Naive thymus-derived CD4-positive, alpha-beta T cell (primary cell): Measurements from ENCODE around the gene NHLRC2. TPM values are rescaled to one million over a fixed set of nuclear protein-coding genes. Genes with fewer than 3 reads are reported as not detected.
A peak's percentile ranks its signal among the peaks of the same experiment; 100 is the strongest.

Source experiments
- ATAC-seq: fragments of 150-1000 bp; cut with Tn5 transposase; 2 replicates; pipeline ENCODE4 v1.10.0; 2021; ENCODE audit warnings: mild to moderate bottlenecking, moderate library complexity
- CTCF ChIA-PET: fragments of 350-600 bp; sonication (Branson Sonifier 250); formaldehyde crosslinking; loops from one replicate; lab custom pipeline; 2021; ENCODE audit warnings: antibody characterized with exemption; lab: Charles Lee
- POLR2A ChIA-PET: fragments of 350-600 bp; sonication (Branson Sonifier 250); formaldehyde crosslinking; loops from one replicate; lab custom pipeline; 2021; ENCODE audit warnings: antibody characterized with exemption, inconsistent platforms; lab: Charles Lee
- DNase-seq, 9 donors: peaks; one replicate each; pipeline versions ENCODE4 v3.0.0 to v3.0.0-alpha.2; 2020 to 2022; ENCODE audit warnings: mixed read lengths in 1 of 9
- H3K27ac ChIP-seq: one replicate; pipeline ENCODE4 v1.7.0; 2013; ENCODE audit warnings: mild to moderate bottlenecking, low read depth, low read length, moderate library complexity
- H3K27me3 ChIP-seq, 2 donors: one replicate each; pipeline ENCODE4 v1.7.0; 2013; ENCODE audit warnings: low read length in 2 of 2, mild to moderate bottlenecking in 2 of 2, moderate library complexity in 2 of 2; ENCODE audit not compliant: control insufficient read depth in 2 of 2, insufficient read depth in 2 of 2
- H3K36me3 ChIP-seq, 3 experiments: 1 replicate in 2 of 3; 2 replicates in 1 of 3; pipeline ENCODE4 v1.7.0; 2013; ENCODE audit warnings: low read length in 3 of 3, mild to moderate bottlenecking in 3 of 3, moderate library complexity in 1 of 3; ENCODE audit not compliant: insufficient read depth in 3 of 3, control insufficient read depth in 2 of 3
- H3K4me1 ChIP-seq, 2 donors: one replicate each; pipeline ENCODE4 v1.7.0; 2013; ENCODE audit warnings: low read length in 2 of 2, mild to moderate bottlenecking in 2 of 2, moderate library complexity in 1 of 2; ENCODE audit not compliant: control insufficient read depth in 2 of 2, insufficient read depth in 2 of 2
- H3K4me3 ChIP-seq: 2 replicates; pipeline ENCODE4 v1.7.0; 2013; ENCODE audit warnings: mild to moderate bottlenecking, low read length
- H3K9me3 ChIP-seq, 3 experiments: 1 replicate in 2 of 3; 2 replicates in 1 of 3; pipeline ENCODE4 v1.7.0; 2013; ENCODE audit warnings: low read length in 3 of 3; ENCODE audit not compliant: control insufficient read depth in 2 of 3
- H3K27ac Mint-ChIP-seq, 9 donors: one replicate each; pipeline ENCODE4 v1.8.0; 2020 to 2022; ENCODE audit warnings: mixed read lengths in 9 of 9, mild to moderate bottlenecking in 8 of 9, moderate library complexity in 5 of 9, inconsistent platforms in 2 of 9
- H3K27me3 Mint-ChIP-seq, 5 donors: one replicate each; pipeline ENCODE4 v1.8.0; 2021 to 2022; ENCODE audit warnings: mixed read lengths in 5 of 5, mild to moderate bottlenecking in 1 of 5
- H3K36me3 Mint-ChIP-seq, 5 donors: one replicate each; pipeline ENCODE4 v1.8.0; 2020 to 2022; ENCODE audit warnings: mixed read lengths in 5 of 5, mild to moderate bottlenecking in 3 of 5, inconsistent platforms in 1 of 5
- H3K4me1 Mint-ChIP-seq, 7 donors: one replicate each; pipeline ENCODE4 v1.8.0; 2020 to 2022; ENCODE audit warnings: mixed read lengths in 7 of 7, mild to moderate bottlenecking in 3 of 7, inconsistent platforms in 1 of 7
- H3K4me3 Mint-ChIP-seq, 10 donors: one replicate each; pipeline ENCODE4 v1.8.0; 2020 to 2022; ENCODE audit warnings: mild to moderate bottlenecking in 10 of 10, mixed read lengths in 10 of 10, moderate library complexity in 6 of 10, inconsistent platforms in 2 of 10
- H3K9me3 Mint-ChIP-seq, 11 donors: one replicate each; pipeline ENCODE4 v1.8.0; 2020 to 2022; ENCODE audit warnings: mixed read lengths in 11 of 11, mild to moderate bottlenecking in 4 of 11, inconsistent platforms in 1 of 11, moderate library complexity in 1 of 11
- intact Hi-C, 2 donors: fragments of 100-400 bp; cut with micrococcal nuclease; formaldehyde crosslinking; loops; one replicate each; pipeline ENCODE4 v1.15.1; 2023
- polyA plus RNA-seq, 2 donors: library from polyadenylated mRNA; unstranded; fragments of 300-500 nt; fragmentation: Illumina TruSeq; gene quantifications; one replicate each; pipeline ENCODE4 v1.2.3, GENCODE V29; 2021
- total RNA-seq, 6 experiments: library from RNA in 5 of 6; stranded (reverse) in 5 of 6; gene quantifications; 1 replicate in 5 of 6; 2 replicates in 1 of 6; pipeline ENCODE4 v1.2.3 and lab custom pipeline; 2021 to 2026

Gene NHLRC2
- total and polyA plus RNA-seq, 7 experiments from 2014 or later: 4.2 to 25.9 (median 13.2) TPM

DNA sequence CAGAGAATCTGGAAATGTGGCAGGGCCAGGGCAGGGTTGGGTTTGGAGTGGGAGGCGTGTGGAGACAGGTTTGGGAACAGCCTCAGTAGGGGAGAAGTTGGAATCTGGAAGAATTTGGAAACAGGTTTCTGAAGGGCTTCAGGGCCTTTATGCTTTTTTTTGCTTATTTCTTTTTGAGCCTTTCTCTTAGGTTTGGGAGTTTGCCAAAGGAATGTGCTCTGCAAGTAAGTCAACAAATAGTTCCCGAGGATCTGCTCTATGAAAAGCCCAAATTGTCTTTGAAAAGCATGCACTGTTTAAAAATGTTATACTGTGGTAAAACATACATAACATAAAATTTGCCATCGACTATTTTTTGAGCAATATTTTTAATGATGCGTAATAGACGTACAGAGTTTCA is 102.6 kb downstream of the NHLRC2 start:
- ChIA-PET CTCF (no interaction called here), POLR2A (no interaction called here)
- peak overlapping the region in 1 of 9 donors; percentile 53 for H3K27ac Mint-ChIP-seq
- Histone ChIP-seq H3K4me3 (no peak overlapping the region), H3K9me3 (peaks cover 0 to 3% (median 0%) of the 10 kb centered on the region in 3 experiments), H3K4me1 (peaks cover 33 to 35% of the 10 kb centered on the region in 2 donors), H3K27ac (no peak overlapping the region), H3K36me3 (no peaks in the 10 kb centered on the region), H3K27me3 (no peaks in the 10 kb centered on the region)
- H3K9me3 Mint-ChIP-seq: peaks cover 0 to 12% (median 1%) of the 10 kb centered on the region in 11 donors
- H3K27me3 Mint-ChIP-seq: peaks cover 0 to 25% (median 6%) of the 10 kb centered on the region in 5 donors
- H3K36me3 Mint-ChIP-seq: peaks cover 0 to 15% (median 0%) of the 10 kb centered on the region in 5 donors
- intact Hi-C loops: no loop called here
- DNase-seq (no peak), ATAC-seq (no peak)
- H3K4me3 Mint-ChIP-seq: no peak overlapping the region
- H3K4me1 Mint-ChIP-seq: peaks cover 23 to 51% (median 39%) of the 10 kb centered on the region in 7 donors

DNA sequence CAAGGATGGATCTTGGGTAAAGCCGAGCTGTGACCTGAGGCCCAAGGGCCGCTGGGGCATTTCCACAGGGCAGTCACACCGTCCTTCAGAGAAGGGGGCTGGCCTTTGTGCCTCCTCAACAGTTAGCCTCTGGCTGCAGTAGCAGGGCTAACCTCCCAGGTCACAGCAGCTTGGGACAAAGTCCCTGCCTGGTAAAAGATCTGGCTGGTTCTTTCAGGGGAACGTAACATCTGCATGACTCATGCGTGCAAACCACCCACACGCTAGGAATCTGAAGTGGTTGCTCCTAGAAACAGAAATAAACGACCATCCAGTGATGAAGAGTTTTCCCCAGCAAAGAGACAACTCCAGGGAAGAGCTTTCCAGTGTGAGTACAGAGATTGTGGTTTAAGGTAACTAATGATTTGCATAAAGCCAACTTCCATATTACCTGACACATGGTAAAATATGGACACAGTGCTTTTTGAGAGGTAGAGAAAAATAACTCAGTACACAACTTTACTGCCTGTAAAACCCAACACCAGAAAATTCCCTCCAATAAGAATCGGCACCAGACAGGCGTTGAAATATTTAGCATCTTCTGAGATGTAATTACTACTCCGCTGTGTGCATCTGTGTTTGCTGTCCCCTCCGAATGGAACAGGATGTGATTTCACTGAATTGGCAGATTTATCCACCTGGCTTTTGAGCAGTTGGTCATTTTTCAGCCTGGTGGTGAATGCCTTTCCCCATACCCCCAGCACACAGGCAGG is 104.3 kb downstream of the NHLRC2 start:
- H3K36me3 Mint-ChIP-seq: peaks cover 0 to 17% (median 0%) of the 10 kb centered on the region in 5 donors
- peak overlapping the region in 3 of 10 donors; percentile 9 to 18 (median 12) for H3K4me3 Mint-ChIP-seq
- H3K9me3 ChIP-seq: peaks cover 0 to 5% (median 0%) of the 10 kb centered on the region in 3 experiments
- CTCF ChIA-PET: no interaction called here
- H3K4me1 ChIP-seq: peaks cover 37 to 47% of the 10 kb centered on the region in 2 donors
- no peaks in the 10 kb centered on the region for H3K36me3 ChIP-seq
- POLR2A ChIA-PET: no interaction called here
- no peak overlapping the region for H3K27ac ChIP-seq
- peak in 1 of 9 donors; percentile 36 for DNase-seq
- no peaks in the 10 kb centered on the region for H3K27me3 ChIP-seq
- H3K4me1 Mint-ChIP-seq: peaks cover 26 to 62% (median 51%) of the 10 kb centered on the region in 7 donors
- H3K4me3 ChIP-seq: no peak overlapping the region
- H3K9me3 Mint-ChIP-seq: peaks cover 0 to 16% (median 4%) of the 10 kb centered on the region in 11 donors
- intact Hi-C loops: no loop called here
- no peak overlapping the region for H3K27ac Mint-ChIP-seq
- H3K27me3 Mint-ChIP-seq: peaks cover 0 to 25% (median 6%) of the 10 kb centered on the region in 5 donors
- ATAC-seq: no peak

DNA sequence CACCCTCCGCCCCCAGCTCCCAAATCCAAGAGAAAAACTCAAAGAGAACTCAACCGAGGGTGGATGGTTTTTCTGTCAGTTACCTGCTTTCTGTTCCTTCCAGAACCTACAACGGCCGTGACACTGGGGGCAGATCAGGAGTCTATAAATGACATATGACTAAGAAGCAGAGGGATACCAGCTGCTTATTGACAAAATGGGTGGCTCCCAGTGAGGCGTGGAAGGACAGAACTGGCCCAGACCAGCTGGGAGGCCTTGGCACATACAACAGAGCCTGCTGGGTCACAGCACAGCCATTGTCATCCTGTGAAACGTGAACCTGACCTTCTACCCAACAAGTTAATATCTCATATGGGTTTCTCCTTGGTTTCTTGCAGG is 104.9 kb downstream of the NHLRC2 start:
- peaks cover 0 to 29% (median 6%) of the 10 kb centered on the region in 5 donors for H3K27me3 Mint-ChIP-seq
- intact Hi-C loops: no loop called here
- DNase-seq (no peak), ATAC-seq (no peak)
- Histone ChIP-seq H3K27ac (no peak overlapping the region), H3K4me1 (peaks cover 37 to 47% of the 10 kb centered on the region in 2 donors), H3K27me3 (no peaks in the 10 kb centered on the region), H3K9me3 (peaks cover 0 to 5% (median 0%) of the 10 kb centered on the region in 3 experiments), H3K36me3 (no peaks in the 10 kb centered on the region), H3K4me3 (no peak overlapping the region)
- no peak overlapping the region for H3K27ac Mint-ChIP-seq
- POLR2A ChIA-PET: no interaction called here
- H3K9me3 Mint-ChIP-seq: peaks cover 0 to 16% (median 4%) of the 10 kb centered on the region in 11 donors
- CTCF ChIA-PET: no interaction called here
- peaks cover 0 to 19% (median 0%) of the 10 kb centered on the region in 5 donors for H3K36me3 Mint-ChIP-seq
- no peak overlapping the region for H3K4me3 Mint-ChIP-seq
- H3K4me1 Mint-ChIP-seq: peaks cover 26 to 64% (median 51%) of the 10 kb centered on the region in 7 donors

DNA sequence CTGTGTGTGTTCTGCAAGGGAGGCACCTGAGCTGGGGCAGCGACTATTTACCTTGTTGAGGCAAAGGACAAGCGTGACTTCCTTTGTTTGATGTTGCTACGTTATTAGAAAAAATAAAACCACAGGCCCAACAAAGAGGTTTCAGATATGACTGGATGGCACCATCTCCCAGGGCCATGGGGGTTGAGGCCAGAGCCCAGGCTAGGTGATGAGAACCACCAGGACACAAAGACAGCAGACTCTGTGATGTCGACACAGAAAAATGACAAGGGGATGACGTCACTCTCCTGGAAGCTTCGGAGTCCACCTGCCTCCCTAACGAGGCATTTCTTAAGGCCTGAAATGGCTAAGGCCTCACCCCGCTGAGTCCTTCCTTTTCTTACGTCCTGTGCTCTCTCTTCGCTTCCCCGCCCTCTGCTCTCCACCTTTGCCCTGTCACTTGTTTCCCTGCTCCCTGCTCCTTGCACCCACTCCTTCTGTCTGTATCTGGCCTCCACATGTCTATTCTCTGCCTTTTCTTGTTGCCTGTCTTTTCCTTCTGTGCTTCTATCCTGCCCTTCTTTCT is 106.2 kb downstream of the NHLRC2 start:
- Mint-ChIP-seq H3K4me3 (peak overlapping the region; percentile 31 to 79 (median 67)), H3K9me3 (peaks cover 0 to 16% (median 4%) of the 10 kb centered on the region in 11 donors), H3K4me1 (peaks cover 26 to 64% (median 49%) of the 10 kb centered on the region in 7 donors), H3K27ac (peak overlapping the region in 8 of 9 donors; percentile 30 to 92 (median 82)), H3K27me3 (peaks cover 0 to 27% (median 6%) of the 10 kb centered on the region in 5 donors), H3K36me3 (peaks cover 0 to 14% (median 0%) of the 10 kb centered on the region in 5 donors)
- no peak for ATAC-seq
- peaks cover 0 to 5% (median 0%) of the 10 kb centered on the region in 3 experiments for H3K9me3 ChIP-seq
- peaks cover 37 to 47% of the 10 kb centered on the region in 2 donors for H3K4me1 ChIP-seq
- DNase-seq: peak in 5 of 9 donors; percentile 4 to 34 (median 21)
- CTCF ChIA-PET: interaction anchor here (0.5 kb wide), 1 partner anchor 116 kb away, joined by 3 read pairs; no protein-coding TSS in a partner anchor
- H3K36me3 ChIP-seq: no peaks in the 10 kb centered on the region
- H3K4me3 ChIP-seq: peak overlapping the region; percentile 27
- no peak overlapping the region for H3K27ac ChIP-seq
- H3K27me3 ChIP-seq: no peaks in the 10 kb centered on the region
- POLR2A ChIA-PET: interaction anchor here (0.5 to 1.0 kb wide), 4 partner anchors 13 to 213 kb away, joined by 3 to 4 read pairs (median 4); partner anchors contain the start of gene CCDC186
- intact Hi-C loops: loop anchor here (1.0 to 5.0 kb wide), 11 partner anchors 22 to 582 kb away; partner anchors contain the start of genes DCLRE1A (in 2 of the 2), NHLRC2 (in 2 of the 2), ADRB1 (in 1 of the 2) and CASP7 (in 1 of the 2)

- Mint-ChIP-seq H3K27ac (peak overlapping the region; percentile 25 to 92 (median 81)), H3K4me1 (peaks cover 26 to 64% (median 49%) of the 10 kb centered on the region in 7 donors), H3K4me3 (peak overlapping the region; percentile 31 to 79 (median 67)), H3K27me3 (peaks cover 0 to 23% (median 5%) of the 10 kb centered on the region in 5 donors), H3K36me3 (peaks cover 0 to 14% (median 0%) of the 10 kb centered on the region in 5 donors), H3K9me3 (peaks cover 0 to 16% (median 4%) of the 10 kb centered on the region in 11 donors)
- Histone ChIP-seq H3K9me3 (peaks cover 0 to 5% (median 0%) of the 10 kb centered on the region in 3 experiments), H3K36me3 (no peaks in the 10 kb centered on the region), H3K4me1 (peaks cover 37 to 47% of the 10 kb centered on the region in 2 donors), H3K27ac (peak overlapping the region; percentile 46), H3K4me3 (peak overlapping the region; percentile 27), H3K27me3 (no peaks in the 10 kb centered on the region)
- intact Hi-C loops: loop anchor here (1.0 to 5.0 kb wide), 11 partner anchors 21 to 581 kb away; partner anchors contain the start of genes DCLRE1A (in 2 of the 2), NHLRC2 (in 2 of the 2), ADRB1 (in 1 of the 2) and CASP7 (in 1 of the 2)
- POLR2A ChIA-PET: interaction anchor here (0.5 to 1.0 kb wide), 3 partner anchors 98 to 212 kb away, joined by 3 to 4 read pairs (median 4); partner anchors contain the start of gene CCDC186
- CTCF ChIA-PET: interaction anchor here (0.5 to 0.7 kb wide), 2 partner anchors 116 to 183 kb away, joined by 3 read pairs; no protein-coding TSS in a partner anchor
- peak; percentile 30 to 93 (median 89) for DNase-seq
- peak; percentile 93 for ATAC-seq
Observed at GRCh38 chr10:113961182-113962031, 106.9 kb downstream of the NHLRC2 start.
